Aorta (tissue), 5 donors: ENCODE results near the gene AFAP1. TPM values are rescaled to one million over a fixed set of nuclear protein-coding genes. Genes with fewer than 3 reads are reported as not detected.

ENCODE experiments used
- ATAC-seq: fragments of 200-7000 bp; cut with Tn5 transposase; one replicate; pipeline ENCODE4 v1.9.1; 2022; ENCODE audit warnings: moderate library complexity; ENCODE audit not compliant: low FRiP score
- DNase-seq, 2 donors: peaks; one replicate each; pipeline ENCODE4 v3.0.0-alpha.2; 2020
- H3K27ac ChIP-seq, 2 donors: one replicate each; pipeline ENCODE4 v1.5.1; 2013; ENCODE audit warnings: low read length in 2 of 2, mild to moderate bottlenecking in 2 of 2, moderate library complexity in 2 of 2, control low read depth in 1 of 2, inconsistent platforms in 1 of 2, low read depth in 1 of 2
- H3K27me3 ChIP-seq, 2 donors: one replicate each; pipeline ENCODE4 v1.6.1; 2013; ENCODE audit warnings: control low read depth in 1 of 2, low read length in 1 of 2, mild to moderate bottlenecking in 1 of 2, moderate library complexity in 1 of 2; ENCODE audit not compliant: insufficient read depth in 2 of 2, control insufficient read depth in 1 of 2
- H3K36me3 ChIP-seq, 2 donors: one replicate each; pipeline ENCODE4 v1.6.1; 2013; ENCODE audit warnings: control low read depth in 1 of 2, low read length in 1 of 2, mild to moderate bottlenecking in 1 of 2; ENCODE audit not compliant: insufficient read depth in 2 of 2, control insufficient read depth in 1 of 2
- H3K4me1 ChIP-seq, 2 donors: one replicate each; pipeline ENCODE4 v1.6.1; 2013; ENCODE audit warnings: low read length in 2 of 2, control low read depth in 1 of 2, mild to moderate bottlenecking in 1 of 2, moderate library complexity in 1 of 2; ENCODE audit not compliant: insufficient read depth in 2 of 2, control insufficient read depth in 1 of 2
- H3K4me3 ChIP-seq, 2 donors: one replicate each; pipeline ENCODE4 v1.5.1; 2013; ENCODE audit warnings: low read length in 2 of 2, control low read depth in 1 of 2, mild to moderate bottlenecking in 1 of 2
- H3K9me3 ChIP-seq: one replicate; pipeline ENCODE4 v1.6.1; 2013; ENCODE audit warnings: mild to moderate bottlenecking, low read length; ENCODE audit not compliant: control insufficient read depth
- WGBS, 2 donors: extraction: QIAGEN DNeasy Blood & Tissue Kit; methylation state at CpG; one replicate each; pipeline ENCODE4 v1.1.7; 2013; 5-methylcytosine and 5-hydroxymethylcytosine counted together
- intact Hi-C, 2 donors: fragments of 100-400 bp; cut with DNase I; formaldehyde crosslinking; loops; one replicate each; pipeline versions ENCODE4 v1.14.2 to v1.15.0; 2022
- polyA plus RNA-seq, 2 donors: library from polyadenylated mRNA; stranded (reverse); fragments of 200-250 nt; gene quantifications; one replicate each; pipeline ENCODE4 v1.2.3, GENCODE V29; 2013
- total RNA-seq, 2 donors: library from RNA; stranded (reverse); fragmentation: NEBNext Ultra II Directional; extraction: Animal tissue kit (Norgen Biotek cat#: 25700); gene quantifications; one replicate each; pipeline ENCODE4 v1.2.1, GENCODE V29; 2021
- donor health status: healthy with polysubstance abuse.
- donor health status: Bipolar disorder and iron deficiency.
- donor health status: DM: no; HTN: no; CAD: no.
- donor health status: DM: no; HTN: no; CAD: no.
- donor health status: DM: yes; HTN: yes; CAD: no.

Gene AFAP1
- total and polyA plus RNA-seq, 4 donors, result 4.6 to 60.5 (median 26.9) TPM

GRCh38 chr4:7867191-7867590, 72.5 kb downstream of the AFAP1 start:
- DNase-seq, result no peak
- H3K27me3 ChIP-seq, result no peaks in the 10 kb centered on the region
- 93 to 94% methylated on average over 7 of the region's 7 CpGs for WGBS, 2 donors
- H3K9me3 ChIP-seq, result no peaks in the 10 kb centered on the region
- ATAC-seq, result no peak
- no peak overlapping the region for H3K4me3 ChIP-seq
- no peaks in the 10 kb centered on the region for H3K36me3 ChIP-seq
- intact Hi-C loops, result no loop called here
- peaks cover 0 to 3% of the 10 kb centered on the region in 2 donors for H3K4me1 ChIP-seq
- H3K27ac ChIP-seq, result no peak overlapping the region

DNA sequence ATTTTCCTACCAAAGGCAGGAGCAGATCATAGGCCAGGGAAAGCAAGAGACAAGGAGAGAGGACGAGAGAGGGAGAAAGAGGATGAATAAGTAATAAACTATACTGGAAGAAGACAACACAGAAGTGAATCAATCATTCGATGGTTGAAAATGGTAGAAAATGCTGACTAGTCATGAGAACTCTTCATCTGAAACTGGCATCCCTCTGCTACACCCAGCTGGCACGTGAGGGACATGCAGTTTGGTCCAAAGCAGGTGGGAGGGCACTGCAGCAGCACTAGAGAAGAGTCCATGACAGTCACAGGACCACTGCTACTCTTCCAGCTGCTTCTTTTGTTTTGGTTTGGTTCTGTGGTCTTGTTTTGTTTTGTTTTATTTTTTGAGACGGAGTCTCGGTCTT, 74.1 kb downstream of the AFAP1 start:
- intact Hi-C loops, result no loop called here
- WGBS, 2 donors, result 90 to 94% methylated on average over 5 of the region's 5 CpGs
- no peak for DNase-seq

GRCh38 chr4:7864685-7865084, 75.0 kb downstream of the AFAP1 start:
- ATAC-seq (no peak), DNase-seq (no peak)
- 40 to 67% methylated on average over 2 of the region's 2 CpGs for WGBS, 2 donors
- Histone ChIP-seq H3K36me3 (no peaks in the 10 kb centered on the region), H3K27me3 (no peaks in the 10 kb centered on the region), H3K27ac (no peak overlapping the region), H3K9me3 (no peaks in the 10 kb centered on the region), H3K4me1 (no peaks in the 10 kb centered on the region), H3K4me3 (no peak overlapping the region)
- intact Hi-C loops, result no loop called here

More for the DNA sequence above, 74.1 kb downstream of the AFAP1 start:
- H3K9me3 ChIP-seq, result no peaks in the 10 kb centered on the region
- H3K36me3 ChIP-seq, result no peaks in the 10 kb centered on the region
- H3K27me3 ChIP-seq, result no peaks in the 10 kb centered on the region
- H3K27ac ChIP-seq, result no peak overlapping the region
- no peak for ATAC-seq
- no peak overlapping the region for H3K4me3 ChIP-seq
- no peaks in the 10 kb centered on the region for H3K4me1 ChIP-seq

DNA sequence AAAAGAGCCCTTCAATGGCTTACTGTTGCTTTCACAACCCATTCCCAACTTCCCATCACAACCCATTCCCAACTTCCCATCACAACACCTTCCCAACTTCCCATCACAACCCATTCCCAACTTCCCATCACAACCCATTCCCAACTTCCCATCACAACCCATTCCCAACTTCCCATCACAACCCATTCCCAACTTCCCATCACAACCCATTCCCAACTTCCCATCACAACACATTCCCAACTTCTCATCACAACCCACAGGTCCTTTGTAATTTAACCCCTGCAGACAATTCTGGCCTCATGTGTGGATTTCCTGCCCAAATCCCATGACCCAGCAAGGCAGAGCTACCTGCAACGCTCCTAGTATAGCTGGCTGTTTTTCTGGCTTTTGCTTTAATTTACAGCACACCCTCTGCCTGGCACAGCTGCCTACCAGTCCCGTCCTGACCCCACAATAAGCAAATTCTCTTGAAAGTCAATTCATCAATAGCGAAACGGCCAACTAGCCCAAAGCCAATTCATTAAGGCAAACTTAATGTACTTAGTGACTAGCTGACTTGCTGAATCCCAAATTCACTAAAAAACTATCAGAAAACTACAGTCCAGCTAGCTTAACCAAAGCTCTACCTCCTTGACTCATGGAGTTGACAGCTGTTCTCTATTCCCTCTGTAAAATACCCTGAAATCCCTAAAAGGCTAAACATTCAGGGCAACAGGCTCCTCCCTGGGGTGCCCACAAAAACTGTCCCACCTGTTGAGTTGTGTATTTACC, 75.6 kb downstream of the AFAP1 start:
- DNase-seq (no peak), ATAC-seq (peak; percentile 69)
- no peak overlapping the region for H3K27ac ChIP-seq
- WGBS, 2 donors, result 95 to 97% methylated on average over 4 of the region's 4 CpGs
- no peaks in the 10 kb centered on the region for H3K36me3 ChIP-seq
- H3K4me3 ChIP-seq, result no peak overlapping the region
- intact Hi-C loops, result no loop called here
- H3K4me1 ChIP-seq, result no peaks in the 10 kb centered on the region
- H3K9me3 ChIP-seq, result no peaks in the 10 kb centered on the region
- no peaks in the 10 kb centered on the region for H3K27me3 ChIP-seq

GRCh38 chr4:7862561-7863192, 77.0 kb downstream of the AFAP1 start:
- Histone ChIP-seq H3K4me1 (no peaks in the 10 kb centered on the region), H3K9me3 (no peaks in the 10 kb centered on the region), H3K36me3 (no peaks in the 10 kb centered on the region), H3K4me3 (no peak overlapping the region), H3K27me3 (no peaks in the 10 kb centered on the region), H3K27ac (no peak overlapping the region)
- no peak for DNase-seq
- intact Hi-C loops, result no loop called here
- ATAC-seq, result no peak
- 85 to 86% methylated on average over 16 of the region's 16 CpGs for WGBS, 2 donors

- DNase-seq (no peak), ATAC-seq (no peak)
- Histone ChIP-seq H3K27me3 (no peaks in the 10 kb centered on the region), H3K4me1 (peaks cover 0 to 2% of the 10 kb centered on the region in 2 donors), H3K27ac (no peak overlapping the region), H3K4me3 (no peak overlapping the region), H3K36me3 (no peaks in the 10 kb centered on the region), H3K9me3 (no peaks in the 10 kb centered on the region)
- intact Hi-C loops, result no loop called here
- 20 to 29% methylated on average over 6 of the region's 6 CpGs for WGBS, 2 donors
Observed at GRCh38 chr4:7861440-7861881, 78.2 kb downstream of the AFAP1 start.

DNA sequence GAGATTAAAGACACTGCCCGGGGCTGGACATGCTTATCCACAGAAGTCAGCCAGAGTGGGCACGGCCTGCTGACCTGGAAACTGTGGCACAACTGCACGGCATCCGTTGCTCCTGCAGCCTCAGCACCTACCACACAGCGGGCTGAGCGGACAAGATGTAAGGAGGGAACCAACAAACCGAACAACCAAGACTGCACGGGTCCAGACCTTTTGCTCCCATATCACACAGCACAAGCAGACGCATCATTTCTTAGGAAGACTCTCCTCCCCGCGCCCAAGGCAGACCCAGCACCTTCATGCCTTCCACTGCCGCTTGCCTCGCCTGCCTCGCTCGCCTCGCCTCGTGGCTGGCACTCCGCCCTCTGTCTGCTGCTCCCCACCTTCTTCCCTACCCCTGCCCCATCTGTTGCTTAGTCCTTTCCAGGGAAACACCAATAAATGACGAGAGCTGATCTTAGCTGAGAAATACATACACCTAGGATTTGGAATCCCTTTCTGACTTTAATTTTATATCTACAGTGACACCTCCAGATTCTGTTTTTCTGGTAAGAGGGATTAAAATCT, 79.0 kb downstream of the AFAP1 start:
- Histone ChIP-seq H3K4me1 (peaks cover 0 to 2% of the 10 kb centered on the region in 2 donors), H3K27me3 (no peaks in the 10 kb centered on the region), H3K9me3 (no peaks in the 10 kb centered on the region), H3K4me3 (no peak overlapping the region), H3K36me3 (no peaks in the 10 kb centered on the region), H3K27ac (no peak overlapping the region)
- DNase-seq (no peak), ATAC-seq (no peak)
- 89% methylated on average over 19 of the region's 19 CpGs for WGBS, 2 donors
- intact Hi-C loops, result no loop called here

DNA sequence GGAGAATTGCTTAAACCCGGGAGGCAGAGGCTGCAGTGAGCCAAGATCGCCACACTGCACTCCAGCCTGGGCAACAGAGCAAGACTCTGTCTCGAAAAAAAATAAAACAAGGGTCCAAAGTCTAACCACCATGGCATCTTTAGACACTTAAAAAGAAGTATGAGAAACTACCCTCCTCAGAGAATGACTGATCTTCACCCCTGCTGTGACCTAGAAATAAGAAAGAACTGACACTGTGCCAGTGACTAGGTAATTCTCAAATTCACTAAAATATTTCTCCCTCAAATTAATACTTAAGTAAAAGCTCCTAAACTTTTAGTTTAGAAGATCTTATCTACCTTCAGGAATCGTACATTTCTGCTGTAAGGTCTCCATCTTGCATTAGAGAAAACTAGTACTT, 80.3 kb downstream of the AFAP1 start:
- Histone ChIP-seq H3K27me3 (no peaks in the 10 kb centered on the region), H3K9me3 (no peaks in the 10 kb centered on the region), H3K27ac (no peak overlapping the region), H3K4me1 (peaks cover 0 to 2% of the 10 kb centered on the region in 2 donors), H3K4me3 (no peak overlapping the region), H3K36me3 (no peaks in the 10 kb centered on the region)
- intact Hi-C loops, result loop anchor here in 1 of 2 donors (1.0 kb wide), 1 partner anchor 29 kb away; no protein-coding TSS in a partner anchor
- WGBS, 2 donors, result 77 to 84% methylated on average over 4 of the region's 4 CpGs
- ATAC-seq (no peak), DNase-seq (no peak)
